H9 (cell line): ENCODE data around the gene ATP6V0A4. TPM values are rescaled to one million over a fixed set of nuclear protein-coding genes. Genes with fewer than 3 reads are reported as not detected.
A peak's percentile ranks its signal among the peaks of the same experiment; 100 is the strongest.

Experiments
- DNase-seq: peaks from one replicate; pipeline ENCODE4 v3.0.0-alpha.2; 2017
- H2AFZ ChIP-seq: one replicate; pipeline ENCODE4 v1.6.1; 2013; ENCODE audit warnings: mild to moderate bottlenecking, low read length, control low read depth, moderate library complexity
- H2AK5ac ChIP-seq: 2 replicates; pipeline ENCODE4 v1.6.1; 2013; ENCODE audit warnings: low read length, control low read depth, mixed read lengths; ENCODE audit not compliant: insufficient read length
- H2BK120ac ChIP-seq: one replicate; pipeline ENCODE4 v1.6.1; 2013; ENCODE audit warnings: low read depth, mild to moderate bottlenecking, low read length, control low read depth, inconsistent platforms; ENCODE audit not compliant: poor library complexity, severe bottlenecking
- H2BK12ac ChIP-seq: 2 replicates; pipeline ENCODE4 v1.6.1; 2013; ENCODE audit warnings: low read length, control low read depth, mixed read lengths, low read depth; ENCODE audit not compliant: insufficient read length
- H2BK15ac ChIP-seq: 2 replicates; pipeline ENCODE4 v1.6.1; 2013; ENCODE audit warnings: low read depth, low read length, control low read depth
- H2BK20ac ChIP-seq: one replicate; pipeline ENCODE4 v1.6.1; 2013; ENCODE audit warnings: low read depth, mild to moderate bottlenecking, low read length, control low read depth, inconsistent platforms; ENCODE audit not compliant: poor library complexity, severe bottlenecking
- H2BK5ac ChIP-seq: 2 replicates; pipeline ENCODE4 v1.6.1; 2013; ENCODE audit warnings: low read length, control low read depth, mixed read lengths; ENCODE audit not compliant: insufficient read length
- H3K14ac ChIP-seq: 2 replicates; pipeline ENCODE4 v1.6.1; 2013; ENCODE audit warnings: low read length, control low read depth; ENCODE audit not compliant: insufficient read depth
- H3K18ac ChIP-seq: 2 replicates; pipeline ENCODE4 v1.6.1; 2013; ENCODE audit warnings: low read depth, mild to moderate bottlenecking, mixed read lengths, low read length, control low read depth; ENCODE audit not compliant: insufficient read length
- H3K23ac ChIP-seq: 2 replicates; pipeline ENCODE4 v1.6.1; 2013; ENCODE audit warnings: low read length, control low read depth, mixed read lengths, low read depth; ENCODE audit not compliant: insufficient read length
- H3K23me2 ChIP-seq: 2 replicates; pipeline ENCODE4 v1.6.1; 2013; ENCODE audit warnings: low read depth, mild to moderate bottlenecking, mixed read lengths, low read length, control low read depth; ENCODE audit not compliant: insufficient read length, poor library complexity, severe bottlenecking
- H3K27ac ChIP-seq: 2 replicates; pipeline ENCODE4 v1.5.1; 2013; ENCODE audit warnings: low read length, control low read depth, mixed read lengths, low read depth; ENCODE audit not compliant: insufficient read length
- H3K27me3 ChIP-seq: 2 replicates; pipeline ENCODE4 v1.6.1; 2013; ENCODE audit warnings: low read length, control low read depth, inconsistent platforms; ENCODE audit not compliant: insufficient read depth
- H3K4ac ChIP-seq: 2 replicates; pipeline ENCODE4 v1.6.1; 2013; ENCODE audit warnings: low read depth, mild to moderate bottlenecking, control low read depth, inconsistent platforms, low read length, moderate library complexity
- H3K4me1 ChIP-seq: 2 replicates; pipeline ENCODE4 v1.6.1; 2013; ENCODE audit warnings: low read length, control low read depth, inconsistent platforms; ENCODE audit not compliant: insufficient read depth
- H3K4me2 ChIP-seq: 2 replicates; pipeline ENCODE4 v1.6.1; 2013; ENCODE audit warnings: low read length, control low read depth, mixed read lengths; ENCODE audit not compliant: insufficient read length, insufficient read depth
- H3K56ac ChIP-seq: 2 replicates; pipeline ENCODE4 v1.6.1; 2013; ENCODE audit warnings: low read depth, mild to moderate bottlenecking, mixed read lengths, low read length, control low read depth; ENCODE audit not compliant: insufficient read length
- H3K79me1 ChIP-seq: 2 replicates; pipeline ENCODE4 v1.6.1; 2013; ENCODE audit warnings: low read depth, mild to moderate bottlenecking, moderate library complexity, low read length, control low read depth, inconsistent platforms; ENCODE audit not compliant: insufficient read depth, poor library complexity, severe bottlenecking
- H3K79me2 ChIP-seq: 2 replicates; pipeline ENCODE4 v1.6.1; 2013; ENCODE audit warnings: low read length, control low read depth, inconsistent platforms; ENCODE audit not compliant: insufficient read depth
- H3K9ac ChIP-seq: 2 replicates; pipeline ENCODE4 v1.6.1; 2013; ENCODE audit warnings: low read length, control low read depth, mixed read lengths; ENCODE audit not compliant: insufficient read length; ENCODE audit errors: extremely low read depth
- H3K9me3 ChIP-seq: one replicate; pipeline ENCODE4 v1.6.1; 2013; ENCODE audit warnings: low read depth, low read length, inconsistent platforms; ENCODE audit not compliant: control insufficient read depth
- H3T11ph ChIP-seq: one replicate; pipeline ENCODE4 v1.6.1; 2013; ENCODE audit warnings: mild to moderate bottlenecking, low read length, control low read depth, inconsistent platforms
- H4K20me1 ChIP-seq: one replicate; pipeline ENCODE4 v1.6.1; 2013; ENCODE audit not compliant: control insufficient read depth, insufficient read length, insufficient read depth
- H4K5ac ChIP-seq: 2 replicates; pipeline ENCODE4 v1.6.1; 2013; ENCODE audit warnings: low read depth, mild to moderate bottlenecking, mixed read lengths, low read length, control low read depth; ENCODE audit not compliant: insufficient read length
- H4K8ac ChIP-seq: replicated peaks from 2 replicates; pipeline ENCODE4 v1.6.1; 2013; ENCODE audit warnings: low read length, control low read depth, mixed read lengths, low read depth; ENCODE audit not compliant: insufficient read length
- H4K91ac ChIP-seq: 2 replicates; pipeline ENCODE4 v1.6.1; 2013; ENCODE audit warnings: low read depth, mild to moderate bottlenecking, moderate library complexity, mixed read lengths, low read length, control low read depth; ENCODE audit not compliant: insufficient read length
- H3K27ac Mint-ChIP-seq, 3 experiments: 2 replicates in 2 of 3; 3 replicates in 1 of 3; pipeline ENCODE4 v1.8.0; 2020 to 2021; ENCODE audit warnings: mixed read lengths in 3 of 3, mild to moderate bottlenecking in 1 of 3, moderate library complexity in 1 of 3
- H3K27me3 Mint-ChIP-seq: 2 replicates; pipeline ENCODE4 v1.8.0; 2021; ENCODE audit warnings: low read depth, mild to moderate bottlenecking, moderate library complexity, mixed read lengths
- H3K36me3 Mint-ChIP-seq, 3 experiments: 2 replicates in 2 of 3; 3 replicates in 1 of 3; pipeline ENCODE4 v1.8.0; 2020 to 2021; ENCODE audit warnings: low read depth in 3 of 3, mixed read lengths in 3 of 3; ENCODE audit not compliant: insufficient read depth in 1 of 3
- H3K4me1 Mint-ChIP-seq, 2 experiments: 2 replicates each; pipeline ENCODE4 v1.8.0; 2020; ENCODE audit warnings: mixed read lengths in 2 of 2
- H3K4me3 Mint-ChIP-seq, 2 experiments: 2 replicates in 1 of 2; 3 replicates in 1 of 2; pipeline ENCODE4 v1.8.0; 2020 to 2021; ENCODE audit warnings: mild to moderate bottlenecking in 2 of 2, mixed read lengths in 2 of 2, moderate library complexity in 1 of 2
- H3K9me3 Mint-ChIP-seq, 2 experiments: 2 replicates in 1 of 2; 3 replicates in 1 of 2; pipeline ENCODE4 v1.8.0; 2020; ENCODE audit warnings: mild to moderate bottlenecking in 2 of 2, mixed read lengths in 2 of 2, moderate library complexity in 1 of 2
- WGBS: extraction: QIAGEN DNeasy Blood & Tissue Kit; methylation state at CpG from one replicate; pipeline ENCODE4 v1.1.7; 2013; ENCODE audit warnings: missing lambda C conversion rate, low lambda C conversion rate, mixed read lengths; ENCODE audit not compliant: insufficient read length; ENCODE audit errors: extremely low coverage; 5-methylcytosine and 5-hydroxymethylcytosine counted together
- total RNA-seq: library from RNA; stranded (reverse); gene quantifications from 2 replicates; pipeline ENCODE4 v1.2.1, GENCODE V29; 2021
- TF ChIP-seq, protein P1 (sequence below): fragments of 200-600 bp; sonication (generic); conservative IDR thresholded peaks from 3 replicates; pipeline ENCODE4 v1.8.0; 2021; ENCODE audit warnings: antibody characterized with exemption, mild to moderate bottlenecking

The ATP6V0A4 gene
- total RNA-seq, 1 experiment from 2014 or later: 0.79 TPM

DNA sequence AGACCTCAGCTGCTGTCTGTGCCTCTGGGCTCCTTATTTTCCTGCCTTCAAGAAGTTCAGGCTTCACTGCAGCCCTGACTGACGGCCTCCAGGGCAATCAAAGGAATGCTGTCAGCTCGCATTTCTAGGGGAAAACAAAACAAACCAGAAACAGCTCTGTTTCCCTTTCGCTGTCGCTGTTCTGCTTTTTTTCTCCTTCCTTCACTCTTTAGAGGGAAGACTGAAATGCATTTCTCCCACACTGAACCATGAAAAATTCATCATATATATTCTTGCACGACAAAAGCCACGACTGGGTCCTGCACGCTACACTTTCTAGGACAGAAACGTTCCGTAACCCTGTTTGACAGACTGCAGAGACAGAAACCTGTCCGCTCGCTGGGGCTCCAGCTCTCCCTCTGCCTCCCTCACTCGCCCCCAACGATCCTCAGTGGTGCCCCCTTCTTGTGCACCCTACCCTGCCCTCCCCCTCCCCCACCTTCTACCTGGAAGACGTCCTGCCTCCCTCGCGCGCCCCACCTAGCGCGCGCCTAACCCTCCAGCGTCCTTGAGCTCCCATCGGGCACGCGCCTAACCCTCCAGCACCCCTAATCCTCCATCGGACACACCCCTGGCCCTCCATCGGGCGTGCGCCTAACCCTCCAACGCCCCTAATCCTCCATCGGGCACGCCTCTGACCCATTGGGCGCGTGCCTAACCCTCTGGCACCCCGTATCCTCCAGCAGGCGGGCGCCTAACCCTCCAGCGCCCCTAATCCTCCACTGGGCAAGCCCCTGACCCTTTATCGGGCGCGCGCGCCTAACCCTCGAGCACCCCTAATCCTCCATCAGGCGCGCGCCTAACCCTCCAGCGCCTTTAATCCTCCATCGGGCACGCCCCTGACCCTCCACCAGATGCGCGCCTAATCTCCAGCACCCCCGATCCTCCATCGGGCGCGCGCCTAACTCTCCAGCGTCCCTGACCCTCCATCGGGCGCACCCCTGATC is 134.0 kb downstream of the ATP6V0A4 start:
- Histone ChIP-seq H3K79me1 (no peaks in the 10 kb centered on the region), H2AFZ (no peak overlapping the region), H3K9me3 (no peaks in the 10 kb centered on the region), H3K56ac (no peak overlapping the region), H3K27me3 (no peaks in the 10 kb centered on the region), H4K20me1 (no peaks in the 10 kb centered on the region), H3K4me2 (peak overlapping the region; percentile 39), H4K8ac (no peak overlapping the region), H2BK120ac (no peak overlapping the region), H2AK5ac (no peak overlapping the region), H3T11ph (no peak overlapping the region), H2BK20ac (no peak overlapping the region), H3K27ac (no peak overlapping the region), H3K4me1 (peaks cover 17% of the 10 kb centered on the region; the same call in 1 of the 2 replicates), H3K14ac (peak overlapping the region; percentile 33; the same call in 1 of the 2 replicates), H3K18ac (peak overlapping the region; percentile 3), H3K23me2 (peaks cover 3% of the 10 kb centered on the region), H3K9ac (no peak overlapping the region), H2BK5ac (no peak overlapping the region), H2BK15ac (no peak overlapping the region), H4K91ac (no peak overlapping the region), H4K5ac (no peak overlapping the region), H3K79me2 (no peaks in the 10 kb centered on the region), H3K23ac (no peak overlapping the region), H3K4ac (no peak overlapping the region), H2BK12ac (no peak overlapping the region)
- WGBS: no CpG with 5 or more reads among the region's 59 CpGs
- TF ChIP-seq, protein P1, sequence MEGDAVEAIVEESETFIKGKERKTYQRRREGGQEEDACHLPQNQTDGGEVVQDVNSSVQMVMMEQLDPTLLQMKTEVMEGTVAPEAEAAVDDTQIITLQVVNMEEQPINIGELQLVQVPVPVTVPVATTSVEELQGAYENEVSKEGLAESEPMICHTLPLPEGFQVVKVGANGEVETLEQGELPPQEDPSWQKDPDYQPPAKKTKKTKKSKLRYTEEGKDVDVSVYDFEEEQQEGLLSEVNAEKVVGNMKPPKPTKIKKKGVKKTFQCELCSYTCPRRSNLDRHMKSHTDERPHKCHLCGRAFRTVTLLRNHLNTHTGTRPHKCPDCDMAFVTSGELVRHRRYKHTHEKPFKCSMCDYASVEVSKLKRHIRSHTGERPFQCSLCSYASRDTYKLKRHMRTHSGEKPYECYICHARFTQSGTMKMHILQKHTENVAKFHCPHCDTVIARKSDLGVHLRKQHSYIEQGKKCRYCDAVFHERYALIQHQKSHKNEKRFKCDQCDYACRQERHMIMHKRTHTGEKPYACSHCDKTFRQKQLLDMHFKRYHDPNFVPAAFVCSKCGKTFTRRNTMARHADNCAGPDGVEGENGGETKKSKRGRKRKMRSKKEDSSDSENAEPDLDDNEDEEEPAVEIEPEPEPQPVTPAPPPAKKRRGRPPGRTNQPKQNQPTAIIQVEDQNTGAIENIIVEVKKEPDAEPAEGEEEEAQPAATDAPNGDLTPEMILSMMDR: no peak
- H3K36me3 Mint-ChIP-seq: peaks cover 0 to 12% (median 9%) of the 10 kb centered on the region in 3 experiments; a peak in 6 of 7 replicates
- H3K4me3 Mint-ChIP-seq: peak overlapping the region; percentile 72 to 87
- peak overlapping the region in 2 of 3 experiments; percentile 67 to 83; a peak in 5 of 7 replicates for H3K27ac Mint-ChIP-seq
- peak; percentile 51 for DNase-seq
- H3K9me3 Mint-ChIP-seq: peaks cover 11 to 13% of the 10 kb centered on the region in 2 experiments
- H3K4me1 Mint-ChIP-seq: peaks cover 71 to 78% of the 10 kb centered on the region in 2 experiments
- H3K27me3 Mint-ChIP-seq: no peaks in the 10 kb centered on the region
